ENCODE data around the gene HLA-DQB2.

- TF ChIP-seq POLR2A (IDR thresholded peaks at IDR 0.05) = no peak
- TF ChIP-seq CTCF (IDR thresholded peaks at IDR 0.05) = peak in 5 of 6 experiments; percentile 50 to 72 (median 61)
Measured at GRCh38 chr6:32785781-32786533, 22.6 kb upstream of the HLA-DQB2 start.
